M059J (cell line): Measurements from ENCODE around the gene CCSER1. TPM values are rescaled to one million over a fixed set of nuclear protein-coding genes. Genes with fewer than 3 reads are reported as not detected.

Source experiments
- DNase-seq: peaks from one replicate; pipeline ENCODE4 v3.0.0-alpha.2; 2012; ENCODE audit warnings: low read depth
- total RNA-seq: library from RNA; depleted of rRNA; stranded (reverse); fragments of >200 nt; shearing (Covaris generic); gene quantifications from 2 replicates; pipeline ENCODE4 v1.2.3, GENCODE V29; 2014; rRNA removed

Gene CCSER1
- total RNA-seq, result not detected in 2 replicates

- no peak for DNase-seq
Observed at GRCh38 chr4:90127223-90127705, at the start of gene CCSER1. Gene CCSER1 (plus strand): TSS chr4:90127394.

GRCh38 chr4:90078440-90078839 is 48.8 kb upstream of the CCSER1 start:
- DNase-seq, result no peak

GRCh38 chr4:90080116-90080515 is 47.1 kb upstream of the CCSER1 start:
- no peak for DNase-seq

DNA sequence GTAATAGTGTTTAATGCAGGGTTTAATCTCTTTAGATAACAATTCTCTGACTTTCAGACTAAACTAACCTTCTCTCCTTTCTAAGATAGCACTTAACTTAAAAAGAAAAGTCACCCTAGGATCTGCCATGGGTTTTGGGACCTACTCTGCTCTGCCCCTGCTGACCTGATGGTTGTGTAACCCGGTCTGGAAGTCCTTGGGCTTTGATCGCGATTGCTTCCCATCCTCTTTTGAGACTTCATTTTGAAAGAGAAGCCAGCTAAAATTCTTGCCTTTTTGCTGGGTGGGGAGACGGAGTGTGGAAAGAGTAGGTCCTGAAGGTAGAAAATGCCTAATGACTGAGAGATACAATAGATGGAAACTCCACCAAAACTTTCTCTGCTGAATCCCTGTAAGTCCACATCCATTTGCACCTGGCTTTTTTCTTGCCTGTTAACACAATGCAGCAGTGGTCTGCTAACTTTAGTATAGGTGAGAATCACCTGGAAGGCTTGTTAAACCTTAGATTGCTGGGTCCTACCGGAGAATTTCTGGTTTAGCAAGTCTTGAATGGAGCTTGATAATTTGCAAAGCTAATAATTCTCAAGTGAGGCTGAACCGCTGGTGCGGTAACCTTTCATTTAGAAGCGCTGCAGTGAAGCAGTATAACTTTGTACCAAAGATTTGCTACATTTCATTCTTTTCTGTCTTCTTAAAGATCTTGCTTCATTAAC is 45.6 kb upstream of the CCSER1 start:
- DNase-seq, result no peak

GRCh38 chr4:90082449-90082848 is 44.7 kb upstream of the CCSER1 start:
- DNase-seq, result no peak

DNA sequence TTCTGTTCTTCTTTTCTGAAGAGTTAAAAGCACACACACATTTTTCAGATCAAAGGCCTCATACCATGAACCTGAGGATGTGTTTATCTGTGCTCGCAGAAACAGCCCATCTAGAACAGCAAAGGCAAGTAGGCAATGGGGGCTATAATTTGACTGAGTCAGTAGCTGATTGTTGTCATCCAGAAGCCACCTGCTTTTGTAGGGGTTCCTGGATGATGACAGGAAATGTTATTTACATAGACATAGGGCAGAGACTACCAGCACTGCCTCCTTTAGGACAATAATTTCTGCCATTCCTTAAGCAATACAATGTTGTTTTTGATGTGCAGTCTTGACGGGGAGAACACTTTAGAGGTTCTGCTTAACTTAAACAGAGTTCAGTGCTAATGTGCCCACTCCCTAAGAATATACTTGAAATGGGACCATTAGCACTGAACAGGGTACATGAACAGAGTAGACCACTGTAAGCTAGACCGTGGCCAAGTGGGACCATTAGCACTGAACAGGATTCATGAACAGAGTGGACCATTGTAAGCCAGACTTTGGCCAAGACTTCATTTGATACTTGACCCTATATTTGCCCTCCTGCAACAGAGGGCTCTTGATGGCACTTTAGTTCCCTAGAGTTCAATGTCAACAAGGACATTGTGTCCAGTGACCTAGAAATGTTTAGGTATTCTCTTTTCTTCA is 42.8 kb upstream of the CCSER1 start:
- no peak for DNase-seq

DNA sequence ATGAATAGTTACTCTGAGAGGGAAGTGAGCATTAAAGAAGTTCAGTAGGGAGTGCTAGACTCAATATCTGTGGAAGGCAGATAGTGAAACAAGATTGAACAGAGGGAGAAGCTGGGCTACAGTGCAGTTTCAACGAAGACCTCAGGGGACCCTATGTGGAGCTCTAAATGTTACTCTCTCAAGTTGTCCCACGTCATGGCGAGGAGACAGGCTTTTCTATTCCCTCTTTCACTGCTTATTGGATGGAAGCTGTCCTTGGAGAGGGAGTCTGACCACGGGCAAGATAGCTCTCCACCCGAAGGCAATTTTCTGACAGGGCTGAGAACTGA is 42.3 kb upstream of the CCSER1 start:
- no peak for DNase-seq

- DNase-seq, result no peak
Observed at GRCh38 chr4:90093526-90093925, 33.7 kb upstream of the CCSER1 start.

DNA sequence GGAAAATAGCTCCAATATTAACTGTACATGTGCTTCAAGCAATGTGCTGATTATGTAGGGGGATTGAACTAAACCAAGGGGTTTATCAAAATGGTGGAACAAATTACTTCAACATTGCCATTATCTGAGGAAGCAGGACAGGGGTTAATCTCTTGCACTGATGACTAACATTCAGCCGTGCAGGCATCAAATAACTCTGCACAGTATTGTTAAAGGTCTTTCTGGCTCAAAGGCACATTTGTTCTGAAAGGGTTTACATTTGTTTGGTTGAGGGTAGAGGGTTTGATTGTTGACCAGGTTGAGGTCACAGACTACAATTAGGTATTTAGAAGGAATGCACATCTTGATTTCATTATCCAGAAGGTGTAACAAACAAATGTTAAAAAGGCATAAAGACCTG is 32.2 kb upstream of the CCSER1 start:
- no peak for DNase-seq

GRCh38 chr4:90099812-90100211 is 27.4 kb upstream of the CCSER1 start:
- DNase-seq, result peak; percentile 6

DNA sequence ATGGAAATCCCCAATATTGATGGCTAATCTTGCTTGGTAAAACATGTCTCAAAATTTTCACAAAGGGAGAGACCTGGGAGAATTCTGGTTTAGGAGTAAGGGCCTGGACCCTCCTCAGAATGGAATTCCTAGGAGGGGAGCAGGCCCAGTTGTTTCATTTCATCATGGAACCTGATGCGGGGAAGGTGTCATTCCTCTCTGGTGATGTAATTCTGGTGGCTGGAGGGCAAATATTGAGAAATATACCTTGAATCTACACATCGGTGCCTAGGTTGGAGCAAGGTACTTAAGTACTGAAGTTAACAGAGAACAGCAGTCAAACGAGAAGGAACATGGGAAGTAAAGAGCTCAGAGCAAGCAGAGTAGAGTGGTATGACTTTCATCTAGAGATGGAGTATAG is 23.2 kb upstream of the CCSER1 start:
- no peak for DNase-seq

DNA sequence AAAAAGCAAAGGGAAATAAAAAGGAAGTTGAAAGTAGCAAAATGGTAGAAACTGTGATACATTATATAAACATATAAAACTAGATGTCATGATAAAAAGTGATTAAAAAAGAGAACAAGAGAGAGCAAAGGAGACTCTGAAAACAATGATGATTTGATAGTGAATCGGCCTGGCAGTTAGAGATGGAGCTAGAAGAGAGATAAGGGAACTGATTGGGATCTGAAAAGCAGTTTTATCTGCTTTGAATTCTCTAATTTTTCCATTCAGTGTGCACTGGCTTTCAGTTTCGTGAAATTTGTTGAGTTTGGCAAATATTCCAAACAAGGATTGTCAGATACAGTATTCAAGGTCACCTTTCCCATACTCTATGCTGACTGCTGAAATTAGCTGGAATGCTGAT is 21.9 kb upstream of the CCSER1 start:
- DNase-seq, result no peak

GRCh38 chr4:90112715-90113114 is 14.5 kb upstream of the CCSER1 start:
- DNase-seq, result peak; percentile 43

DNA sequence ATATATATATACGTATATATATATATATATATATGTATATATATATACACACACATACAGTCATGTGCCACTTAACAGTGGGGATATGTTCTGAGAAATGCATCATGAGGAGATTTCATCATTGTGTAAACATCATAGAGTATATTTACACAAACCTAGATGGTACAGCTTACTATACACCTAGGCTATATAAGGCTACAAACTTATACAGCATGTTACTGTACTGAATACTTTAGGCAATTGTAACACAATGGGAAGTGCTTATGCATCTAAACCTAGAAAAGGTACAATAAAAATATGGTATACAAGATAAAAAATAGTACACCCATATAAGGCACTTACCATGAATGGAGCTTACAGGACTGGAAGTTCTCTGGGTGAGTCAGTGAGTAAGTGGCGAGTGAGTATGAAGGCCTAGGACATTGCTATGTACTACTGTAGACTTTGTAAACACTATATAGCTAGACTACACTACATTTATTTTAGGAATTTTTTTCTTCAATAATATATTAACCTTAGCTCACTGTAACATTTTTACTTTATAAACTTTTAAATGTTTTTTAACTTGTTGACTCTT is 13.2 kb upstream of the CCSER1 start:
- DNase-seq, result no peak

- DNase-seq, result no peak
Observed at GRCh38 chr4:90118527-90119195, 8.5 kb upstream of the CCSER1 start.

GRCh38 chr4:90120037-90120436 is 7.2 kb upstream of the CCSER1 start:
- no peak for DNase-seq

GRCh38 chr4:90120815-90121214 is 6.4 kb upstream of the CCSER1 start:
- no peak for DNase-seq

DNA sequence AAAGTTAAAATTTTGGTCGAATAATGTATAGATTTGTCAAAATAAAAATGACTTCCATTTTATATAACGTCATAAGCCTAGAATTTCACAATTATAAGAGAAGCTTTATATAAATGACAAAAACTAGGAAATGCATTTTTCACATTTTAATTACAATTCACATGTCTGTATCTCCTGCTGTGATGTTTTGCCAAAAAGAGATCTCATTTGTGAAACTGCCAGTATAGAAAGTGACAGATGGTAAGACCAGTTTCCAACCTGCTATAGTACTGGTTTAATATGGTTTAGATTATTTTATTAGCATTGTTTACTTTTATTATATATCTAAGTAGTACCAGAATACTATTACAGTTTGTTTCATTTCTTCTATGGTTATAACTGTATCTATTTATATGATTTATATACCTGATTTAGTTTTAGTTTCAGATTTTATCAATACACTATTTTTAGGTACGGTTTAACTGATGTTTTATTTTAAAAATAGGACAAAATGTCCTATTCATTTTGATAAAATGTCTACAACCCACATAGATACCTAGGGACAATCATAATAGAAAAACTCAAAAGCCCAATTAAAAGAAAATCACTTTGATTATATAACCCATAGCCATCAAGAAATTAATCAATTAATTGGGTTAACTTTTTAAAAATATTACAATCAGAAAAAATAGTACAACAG is 5.4 kb upstream of the CCSER1 start:
- DNase-seq, result no peak

- DNase-seq, result peak; percentile 13
Observed at GRCh38 chr4:90122355-90122748, 4.8 kb upstream of the CCSER1 start.

GRCh38 chr4:90124276-90124675 is 2.9 kb upstream of the CCSER1 start:
- no peak for DNase-seq

- DNase-seq, result no peak
Observed at GRCh38 chr4:90126805-90127204, 389 bp upstream of the CCSER1 start.
